ENCODE data around the gene TRMT1. TPM values are rescaled to one million over a fixed set of nuclear protein-coding genes. Genes with fewer than 3 reads are reported as not detected.

Gene TRMT1
- total RNA-seq, 1 experiment from 2014 or later = 109 TPM

DNA sequence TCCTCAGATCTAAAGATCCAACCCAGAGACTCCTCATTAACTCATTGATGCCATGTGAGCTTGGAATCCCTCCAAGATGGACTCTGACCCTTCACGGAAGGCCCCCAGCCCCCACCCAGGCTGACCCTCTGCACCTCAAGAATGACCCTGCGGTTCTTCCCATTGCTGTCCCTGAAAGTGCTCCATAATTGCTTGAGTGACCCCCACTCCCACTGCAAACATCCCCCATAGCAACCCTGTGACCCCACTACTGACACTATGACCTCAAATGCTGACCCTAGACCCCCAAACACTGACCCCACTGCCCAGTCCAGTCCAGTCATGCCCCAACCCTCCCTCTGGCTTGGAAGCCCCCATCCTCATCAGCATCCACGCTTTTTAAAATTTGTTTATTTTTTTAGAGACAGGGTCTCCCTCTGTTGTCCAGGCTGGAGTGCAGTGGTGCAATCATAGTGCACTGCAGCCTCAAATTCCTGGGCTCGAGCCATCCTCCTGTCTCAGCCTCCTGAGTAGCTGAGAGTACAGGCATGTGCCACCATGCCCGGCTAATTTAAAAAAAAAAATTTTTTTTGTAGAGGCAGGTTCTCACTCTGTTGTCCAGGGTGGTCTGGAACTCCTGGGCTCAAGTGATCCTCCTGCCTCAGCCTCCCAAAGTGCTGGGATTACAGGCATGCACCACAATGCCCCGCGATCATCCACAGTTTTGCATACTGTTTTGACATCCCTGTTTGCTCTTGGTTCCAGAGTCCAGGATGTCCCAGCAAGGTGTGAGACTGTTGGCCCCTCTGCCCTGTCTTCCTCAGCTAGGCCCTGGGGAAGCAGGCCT, 14.7 kb downstream of the TRMT1 start:
- no TSS peak for BruUV-seq (replicated peaks)
- DNase-seq (ENCODE audit: low spot score) = no peak
- no peak overlapping the region for H3K4me3 ChIP-seq (ENCODE audit: low read depth, low read length, poor library complexity, severe bottlenecking)
- peaks cover 4% of the 10 kb centered on the region for H3K4me1 ChIP-seq (ENCODE audit: insufficient read depth, low read length, poor library complexity, severe bottlenecking)
- no peak for TF ChIP-seq EZH2 (IDR thresholded peaks at IDR 0.05; ENCODE audit: borderline replicate concordance, low read depth, low read length, poor library complexity, severe bottlenecking)
- TF ChIP-seq, protein P1, sequence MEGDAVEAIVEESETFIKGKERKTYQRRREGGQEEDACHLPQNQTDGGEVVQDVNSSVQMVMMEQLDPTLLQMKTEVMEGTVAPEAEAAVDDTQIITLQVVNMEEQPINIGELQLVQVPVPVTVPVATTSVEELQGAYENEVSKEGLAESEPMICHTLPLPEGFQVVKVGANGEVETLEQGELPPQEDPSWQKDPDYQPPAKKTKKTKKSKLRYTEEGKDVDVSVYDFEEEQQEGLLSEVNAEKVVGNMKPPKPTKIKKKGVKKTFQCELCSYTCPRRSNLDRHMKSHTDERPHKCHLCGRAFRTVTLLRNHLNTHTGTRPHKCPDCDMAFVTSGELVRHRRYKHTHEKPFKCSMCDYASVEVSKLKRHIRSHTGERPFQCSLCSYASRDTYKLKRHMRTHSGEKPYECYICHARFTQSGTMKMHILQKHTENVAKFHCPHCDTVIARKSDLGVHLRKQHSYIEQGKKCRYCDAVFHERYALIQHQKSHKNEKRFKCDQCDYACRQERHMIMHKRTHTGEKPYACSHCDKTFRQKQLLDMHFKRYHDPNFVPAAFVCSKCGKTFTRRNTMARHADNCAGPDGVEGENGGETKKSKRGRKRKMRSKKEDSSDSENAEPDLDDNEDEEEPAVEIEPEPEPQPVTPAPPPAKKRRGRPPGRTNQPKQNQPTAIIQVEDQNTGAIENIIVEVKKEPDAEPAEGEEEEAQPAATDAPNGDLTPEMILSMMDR (conservative IDR thresholded peaks at IDR 0.05; ENCODE audit: low read depth, low read length) = no peak
- H3K27ac ChIP-seq (ENCODE audit: low read depth, low read length, poor library complexity, severe bottlenecking) = no peak overlapping the region
- no peaks in the 10 kb centered on the region for H3K36me3 ChIP-seq (ENCODE audit: insufficient read depth, low read length, poor library complexity, severe bottlenecking)
- intact Hi-C loops (cut with micrococcal nuclease; ENCODE audit: unreplicated experiment) = no loop called here
- POLR2A ChIA-PET (ENCODE audit: low non-redundant PET) = interaction anchor here (0.6 kb wide), 1 partner anchor 128 kb away, joined by 4 read pairs; no protein-coding TSS in a partner anchor
- H3K9me3 ChIP-seq (ENCODE audit: low read depth, low read length, poor library complexity, severe bottlenecking) = no peaks in the 10 kb centered on the region
- H3K27me3 ChIP-seq (replicated peaks; ENCODE audit: insufficient read depth, low read depth, low read length, poor library complexity) = no peaks in the 10 kb centered on the region
- CTCF ChIA-PET = no interaction called here

DNA sequence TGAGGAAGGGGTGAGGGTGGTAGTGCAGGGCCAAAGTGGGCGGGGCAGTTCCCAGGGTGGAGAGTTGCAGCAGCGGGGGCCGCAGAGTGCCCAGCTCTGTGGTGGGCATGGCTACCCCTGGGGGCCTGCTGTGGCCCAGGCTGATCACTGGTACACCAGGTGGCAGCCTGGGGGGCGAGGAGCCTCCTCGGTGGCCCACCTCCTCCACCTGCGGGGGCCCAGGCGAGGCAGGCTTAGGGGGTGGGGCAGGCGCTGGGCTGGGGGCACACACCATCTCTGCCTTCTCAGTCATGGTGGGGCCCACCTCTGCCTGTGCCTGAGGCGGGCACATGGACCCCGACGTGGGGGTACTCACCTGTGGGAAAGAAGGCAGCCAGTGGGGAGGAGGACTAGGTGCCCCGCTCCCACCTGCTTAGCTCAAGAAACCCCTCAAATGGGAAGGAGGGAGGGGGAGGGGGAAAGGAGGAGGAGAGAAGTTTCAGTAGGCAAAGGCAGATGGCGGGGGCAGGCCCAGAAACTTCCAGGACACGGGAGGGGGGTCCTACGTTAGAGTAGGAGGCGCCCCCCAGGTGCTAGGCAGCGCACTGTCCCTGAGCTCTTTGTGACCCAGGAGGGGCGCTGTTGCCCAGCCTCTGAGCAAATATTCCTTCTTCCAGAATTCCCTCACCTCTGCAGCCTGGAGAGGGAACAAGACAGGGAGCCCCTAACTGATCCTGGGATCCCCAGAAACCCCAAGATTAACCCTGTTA, 15.5 kb downstream of the TRMT1 start:
- Histone ChIP-seq H3K36me3 (ENCODE audit: insufficient read depth, low read length, poor library complexity, severe bottlenecking) (no peaks in the 10 kb centered on the region), H3K27me3 (replicated peaks; ENCODE audit: insufficient read depth, low read depth, low read length, poor library complexity) (no peaks in the 10 kb centered on the region), H3K4me1 (ENCODE audit: insufficient read depth, low read length, poor library complexity, severe bottlenecking) (peaks cover 6% of the 10 kb centered on the region), H3K27ac (ENCODE audit: low read depth, low read length, poor library complexity, severe bottlenecking) (no peak overlapping the region), H3K9me3 (ENCODE audit: low read depth, low read length, poor library complexity, severe bottlenecking) (no peaks in the 10 kb centered on the region), H3K4me3 (ENCODE audit: low read depth, low read length, poor library complexity, severe bottlenecking) (no peak overlapping the region)
- ChIA-PET POLR2A (ENCODE audit: low non-redundant PET) (interaction anchor here (0.6 kb wide), 1 partner anchor 127 kb away, joined by 4 read pairs; no protein-coding TSS in a partner anchor), CTCF (interaction anchor here (0.6 kb wide), 1 partner anchor 40 kb away, joined by 3 read pairs; no protein-coding TSS in a partner anchor)
- no peak for TF ChIP-seq EZH2 (IDR thresholded peaks at IDR 0.05; ENCODE audit: borderline replicate concordance, low read depth, low read length, poor library complexity, severe bottlenecking)
- TF ChIP-seq, protein P1 (conservative IDR thresholded peaks at IDR 0.05; ENCODE audit: low read depth, low read length) = peak; percentile 38
- no TSS peak for BruUV-seq (replicated peaks)
- intact Hi-C loops (cut with micrococcal nuclease; ENCODE audit: unreplicated experiment) = no loop called here
- DNase-seq (ENCODE audit: low spot score) = no peak

- DNase-seq (ENCODE audit: low spot score) = no peak
- Histone ChIP-seq H3K9me3 (ENCODE audit: low read depth, low read length, poor library complexity, severe bottlenecking) (no peaks in the 10 kb centered on the region), H3K4me3 (ENCODE audit: low read depth, low read length, poor library complexity, severe bottlenecking) (no peak overlapping the region), H3K4me1 (ENCODE audit: insufficient read depth, low read length, poor library complexity, severe bottlenecking) (peaks cover 13% of the 10 kb centered on the region), H3K27me3 (replicated peaks; ENCODE audit: insufficient read depth, low read depth, low read length, poor library complexity) (no peaks in the 10 kb centered on the region), H3K36me3 (ENCODE audit: insufficient read depth, low read length, poor library complexity, severe bottlenecking) (no peaks in the 10 kb centered on the region), H3K27ac (ENCODE audit: low read depth, low read length, poor library complexity, severe bottlenecking) (no peak overlapping the region)
- ChIA-PET POLR2A (ENCODE audit: low non-redundant PET) (no interaction called here), CTCF (no interaction called here)
- no peak for TF ChIP-seq EZH2 (IDR thresholded peaks at IDR 0.05; ENCODE audit: borderline replicate concordance, low read depth, low read length, poor library complexity, severe bottlenecking)
- TF ChIP-seq, protein P1 (conservative IDR thresholded peaks at IDR 0.05; ENCODE audit: low read depth, low read length) = no peak
- no TSS peak for BruUV-seq (replicated peaks)
- intact Hi-C loops (cut with micrococcal nuclease; ENCODE audit: unreplicated experiment) = no loop called here
Measured at GRCh38 chr19:13100031-13100588, 16.4 kb downstream of the TRMT1 start.
